Right lobe of liver (tissue), 6 donors: ENCODE results near the gene LARP1B. TPM values are rescaled to one million over a fixed set of nuclear protein-coding genes. Genes with fewer than 3 reads are reported as not detected.

ENCODE experiments used
- ATAC-seq, 4 donors: fragments of 200-7000 bp; cut with Tn5 transposase; one replicate each; pipeline ENCODE4 v1.9.1; 2020; ENCODE audit warnings: mild to moderate bottlenecking in 4 of 4, moderate library complexity in 4 of 4
- DNase-seq, 3 donors: peaks; one replicate each; pipeline ENCODE4 v3.0.0-alpha.2; 2020
- H3K27ac ChIP-seq, 3 donors: fragments of 200-600 bp; one replicate each; pipeline ENCODE4 v1.8.0; 2022
- H3K27me3 ChIP-seq, 2 donors: fragments of 200-600 bp; one replicate each; pipeline ENCODE4 v1.8.0; 2022
- H3K36me3 ChIP-seq, 4 donors: fragments of 200-600 bp; sonication (generic) in 1 of 4; one replicate each; pipeline versions ENCODE4 v1.5.1 to v1.8.0; 2017 to 2022; ENCODE audit warnings: control low read depth in 1 of 4
- H3K4me1 ChIP-seq, 4 donors: fragments of 200-600 bp; sonication (generic) in 1 of 4; one replicate each; pipeline versions ENCODE4 v1.5.1 to v1.8.0; 2017 to 2022; ENCODE audit warnings: control low read depth in 1 of 4
- H3K4me3 ChIP-seq, 3 donors: fragments of 200-600 bp; one replicate each; pipeline ENCODE4 v1.8.0; 2022
- H3K9me3 ChIP-seq, 4 donors: fragments of 200-600 bp; sonication (generic) in 1 of 4; one replicate each; pipeline versions ENCODE4 v1.5.1 to v1.8.0; 2017 to 2022; ENCODE audit warnings: control low read depth in 1 of 4
- CTCF ChIP-seq, 4 donors: fragments of 200-600 bp in 3 of 4; fragments of 450-650 bp in 1 of 4; IDR thresholded peaks; one replicate each; pipeline versions ENCODE4 v1.5.1 to v1.8.0; 2016 to 2022; ENCODE audit warnings: antibody characterized with exemption in 4 of 4, mild to moderate bottlenecking in 2 of 4
- POLR2A ChIP-seq: fragments of 450-650 bp; IDR thresholded peaks from one replicate; pipeline ENCODE4 v1.6.1; 2017; ENCODE audit warnings: antibody characterized with exemption, mild to moderate bottlenecking
- WGBS: methylation state at CpG from one replicate; pipeline ENCODE4 v1.1.6; 2018; ENCODE audit warnings: low coverage, low lambda C conversion rate; ENCODE audit not compliant: insufficient coverage; ENCODE audit errors: missing lambda C conversion rate; 5-methylcytosine and 5-hydroxymethylcytosine counted together
- intact Hi-C, 2 donors: fragments of 100-400 bp; cut with DNase I; formaldehyde crosslinking; loops; one replicate each; pipeline versions ENCODE4 v1.11.2 to v1.14.1; 2022
- total RNA-seq, 6 experiments: library from RNA; depleted of rRNA in 2 of 6; stranded (reverse); fragments of >200 nt in 2 of 6; fragmentation: NEBNext Ultra II Directional in 3 of 6; extraction: Animal tissue kit (Norgen Biotek cat#: 25700) in 3 of 6; gene quantifications; one replicate each; pipeline versions ENCODE4 v1.1.0 to v1.2.4, GENCODE V29; 2016 to 2023
- donor health status: DM: no; HTN: yes; CAD: no.
- donor health status: DM: no; HTN: no; CAD: no.
- donor health status: DM: no; HTN: no; CAD: no.
- donor health status: DM: no; HTN: yes; CAD: no.
- donor health status: DM: no; HTN: yes; CAD: no.

Gene LARP1B
- total RNA-seq, 6 experiments from 2014 or later = 27.4 to 42.0 (median 31.6) TPM

- H3K36me3 ChIP-seq = no peaks in the 10 kb centered on the region
- no peaks in the 10 kb centered on the region for H3K9me3 ChIP-seq
- H3K27me3 ChIP-seq = no peaks in the 10 kb centered on the region
- DNase-seq = no peak
- H3K27ac ChIP-seq = no peak overlapping the region
- H3K4me1 ChIP-seq = peaks cover 0 to 3% (median 0%) of the 10 kb centered on the region in 4 donors
- no peak overlapping the region for H3K4me3 ChIP-seq
- TF ChIP-seq CTCF (IDR thresholded peaks at IDR 0.05) = no peak
- no peak for TF ChIP-seq POLR2A
- peak; percentile 52 to 77 (median 62) for ATAC-seq
- 80% methylated on average over 1 of the region's 1 CpG for WGBS
- intact Hi-C loops = no loop called here
Observed at GRCh38 chr4:128161138-128161537, 100.0 kb downstream of the LARP1B start.

GRCh38 chr4:128162434-128162833, 101.3 kb downstream of the LARP1B start:
- Histone ChIP-seq H3K27ac (peak overlapping the region in 1 of 3 donors; percentile 0), H3K27me3 (no peaks in the 10 kb centered on the region), H3K4me3 (no peak overlapping the region), H3K9me3 (no peaks in the 10 kb centered on the region), H3K4me1 (peaks cover 0 to 3% (median 0%) of the 10 kb centered on the region in 4 donors), H3K36me3 (no peaks in the 10 kb centered on the region)
- 100% methylated on average over 1 of the region's 1 CpG for WGBS
- TF ChIP-seq POLR2A (no peak), CTCF (IDR thresholded peaks at IDR 0.05) (no peak)
- intact Hi-C loops = no loop called here
- ATAC-seq = no peak
- no peak for DNase-seq

DNA sequence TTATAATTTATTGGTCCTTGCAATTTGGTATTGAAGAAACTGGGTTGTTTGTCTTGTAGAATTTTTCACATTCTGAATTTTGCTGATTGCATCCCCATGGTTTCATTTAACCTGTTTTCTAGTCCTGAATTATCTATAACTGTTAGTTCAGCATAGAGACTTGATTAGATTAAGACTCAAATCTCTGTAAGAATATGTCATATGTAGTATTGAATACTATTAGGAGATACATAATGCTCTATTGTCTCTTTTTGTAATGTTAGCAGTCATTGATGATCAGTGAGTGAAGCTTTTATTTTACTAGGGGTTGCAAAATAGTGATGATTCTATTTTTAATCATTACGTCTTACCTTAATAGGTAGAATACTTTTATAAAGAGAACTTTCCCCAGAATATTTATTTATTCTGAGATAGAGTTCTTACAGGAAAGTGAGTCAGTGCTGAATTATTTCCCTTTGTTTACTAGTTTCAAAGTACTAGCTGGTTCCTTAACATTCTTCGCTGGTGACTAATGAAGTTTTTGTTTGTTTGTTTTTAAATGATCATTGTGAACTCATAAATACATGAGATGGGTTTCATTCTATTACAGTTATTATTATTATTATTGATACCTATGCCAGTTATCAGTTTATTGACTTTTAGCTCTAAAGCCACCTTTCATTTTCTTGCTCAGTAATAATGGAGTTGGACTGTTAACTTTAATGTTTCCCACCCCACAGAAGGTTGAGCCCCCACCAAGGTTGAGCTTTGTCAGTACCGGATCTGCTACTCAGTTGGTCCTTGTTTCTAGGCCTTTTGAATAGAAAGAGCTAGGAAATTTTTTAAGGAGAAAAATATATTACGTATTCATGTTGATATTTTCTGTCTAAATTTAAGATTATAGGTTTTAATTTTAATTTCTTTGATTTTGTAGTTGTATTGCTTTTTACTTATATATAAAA, 102.3 kb downstream of the LARP1B start:
- Histone ChIP-seq H3K9me3 (no peaks in the 10 kb centered on the region), H3K27me3 (no peaks in the 10 kb centered on the region), H3K27ac (peak overlapping the region; percentile 0 to 12 (median 11)), H3K4me3 (no peak overlapping the region), H3K4me1 (peaks cover 0 to 3% (median 0%) of the 10 kb centered on the region in 4 donors), H3K36me3 (no peaks in the 10 kb centered on the region)
- intact Hi-C loops = no loop called here
- DNase-seq (no peak), ATAC-seq (peak; percentile 34 to 79 (median 47))
- no peak for TF ChIP-seq CTCF (IDR thresholded peaks at IDR 0.05)
- TF ChIP-seq POLR2A = no peak
- 61% methylated on average over 4 of the region's 4 CpGs for WGBS

DNA sequence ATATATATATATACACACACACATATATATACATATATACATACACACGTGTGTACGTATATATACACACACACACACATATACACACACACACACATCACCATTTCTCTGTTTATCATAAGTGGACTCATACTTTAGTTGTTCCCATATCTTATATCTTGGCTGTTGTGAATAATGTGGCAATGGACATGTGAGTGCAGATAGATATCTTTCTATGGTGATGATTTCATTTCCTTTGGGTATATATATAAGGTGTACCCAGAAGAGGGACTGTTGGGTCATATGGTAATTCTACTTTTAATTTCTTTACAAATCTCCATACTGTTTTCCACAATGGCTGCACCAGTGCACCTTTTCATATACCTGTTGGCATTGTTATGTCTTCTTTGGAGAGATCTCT, 105.9 kb downstream of the LARP1B start:
- no peak for ATAC-seq
- no peak overlapping the region for H3K4me3 ChIP-seq
- H3K9me3 ChIP-seq = no peaks in the 10 kb centered on the region
- H3K27me3 ChIP-seq = no peaks in the 10 kb centered on the region
- TF ChIP-seq POLR2A = no peak
- no peak for TF ChIP-seq CTCF (IDR thresholded peaks at IDR 0.05)
- no peaks in the 10 kb centered on the region for H3K4me1 ChIP-seq
- WGBS = 83% methylated on average over 2 of the region's 2 CpGs
- intact Hi-C loops = no loop called here
- DNase-seq = no peak
- H3K27ac ChIP-seq = no peak overlapping the region
- no peaks in the 10 kb centered on the region for H3K36me3 ChIP-seq
